HG02588 (cell line): ENCODE measurements around the gene CRELD2.

Experiments used
- ATAC-seq: cut with Tn5 transposase; IDR thresholded peaks from one replicate; pipeline ENCODE4 v1.9.1; 2021; ENCODE audit warnings: mild to moderate bottlenecking, moderate library complexity; ENCODE audit not compliant: unreplicated experiment

Gene CRELD2, protein sequence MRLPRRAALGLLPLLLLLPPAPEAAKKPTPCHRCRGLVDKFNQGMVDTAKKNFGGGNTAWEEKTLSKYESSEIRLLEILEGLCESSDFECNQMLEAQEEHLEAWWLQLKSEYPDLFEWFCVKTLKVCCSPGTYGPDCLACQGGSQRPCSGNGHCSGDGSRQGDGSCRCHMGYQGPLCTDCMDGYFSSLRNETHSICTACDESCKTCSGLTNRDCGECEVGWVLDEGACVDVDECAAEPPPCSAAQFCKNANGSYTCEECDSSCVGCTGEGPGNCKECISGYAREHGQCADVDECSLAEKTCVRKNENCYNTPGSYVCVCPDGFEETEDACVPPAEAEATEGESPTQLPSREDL

DNA sequence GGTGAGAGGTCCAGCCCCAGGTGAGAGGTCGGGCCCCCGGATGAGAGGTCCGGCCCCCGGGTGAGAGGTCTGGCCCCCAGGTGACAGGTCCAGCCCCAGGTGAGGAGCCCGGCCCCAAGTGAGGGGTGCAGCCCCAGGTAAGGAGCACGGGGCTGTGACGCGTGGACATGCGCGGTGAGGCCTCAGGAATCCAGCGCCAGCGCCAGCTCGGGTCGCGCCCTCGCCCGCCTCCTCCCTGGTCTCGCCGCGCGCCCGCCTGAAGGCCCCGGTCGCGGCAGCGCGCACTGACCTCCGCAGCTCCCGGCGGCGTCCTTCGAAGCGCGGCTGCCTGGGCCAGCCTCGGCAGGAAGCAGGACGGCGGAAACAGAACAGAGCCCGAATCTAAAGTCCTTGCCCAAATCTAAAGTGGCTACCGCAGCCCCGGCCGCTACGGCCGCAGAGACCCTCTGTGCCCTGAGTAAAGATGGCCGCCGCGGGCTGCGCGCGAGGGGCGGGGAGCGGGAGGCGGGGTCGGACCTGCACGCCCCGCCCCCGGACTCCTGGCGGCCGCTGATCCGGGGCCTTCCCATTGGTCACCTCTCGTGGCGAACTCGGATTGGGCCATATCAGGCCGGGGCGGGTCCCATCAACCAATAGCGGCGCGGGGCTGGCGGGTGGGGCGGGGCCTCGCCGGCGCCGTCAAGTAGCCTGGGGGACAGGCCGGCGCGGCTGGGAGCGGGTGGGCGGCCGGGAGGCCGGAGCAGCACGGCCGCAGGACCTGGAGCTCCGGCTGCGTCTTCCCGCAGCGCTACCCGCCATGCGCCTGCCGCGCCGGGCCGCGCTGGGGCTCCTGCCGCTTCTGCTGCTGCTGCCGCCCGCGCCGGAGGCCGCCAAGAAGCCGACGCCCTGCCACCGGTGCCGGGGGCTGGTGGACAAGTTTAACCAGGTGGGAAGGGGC is at the start of gene CRELD2, which contains the start of gene ALG12:
CRELD2 (plus strand) TSS at position 661 of the 937 bp plus-strand sequence; CDS start at position 797, 136 bp downstream.
ALG12 (minus strand) TSS at position 465 of the 937 bp plus-strand sequence. CDS start 4,673 bp downstream, outside the sequence.
- peak; percentile 86 for ATAC-seq

- ATAC-seq, result no peak
Measured at GRCh38 chr22:49869086-49869830, 49.2 kb upstream of the CRELD2 start.

- ATAC-seq, result no peak
Measured at GRCh38 chr22:49869845-49870712, 48.4 kb upstream of the CRELD2 start.

DNA sequence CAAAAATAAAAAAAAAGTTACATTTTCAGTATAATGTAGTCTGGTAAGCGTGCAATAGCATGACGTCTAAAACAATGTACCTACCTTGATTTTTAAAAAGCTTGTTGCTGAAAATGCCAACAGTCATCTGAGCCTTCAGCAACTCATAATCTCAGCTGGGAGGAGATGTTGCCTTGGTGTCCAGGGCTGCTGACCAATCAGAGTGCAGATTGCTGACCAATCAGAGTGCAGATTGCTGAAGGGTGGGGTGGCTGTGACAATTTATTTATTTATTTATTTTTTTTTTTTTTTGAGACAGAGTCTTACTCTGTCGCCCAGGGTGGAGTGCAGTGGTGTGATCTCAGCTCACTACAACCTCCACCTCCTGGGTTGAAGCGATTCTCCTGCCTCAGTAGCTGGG is 47.0 kb upstream of the CRELD2 start:
- ATAC-seq, result no peak

DNA sequence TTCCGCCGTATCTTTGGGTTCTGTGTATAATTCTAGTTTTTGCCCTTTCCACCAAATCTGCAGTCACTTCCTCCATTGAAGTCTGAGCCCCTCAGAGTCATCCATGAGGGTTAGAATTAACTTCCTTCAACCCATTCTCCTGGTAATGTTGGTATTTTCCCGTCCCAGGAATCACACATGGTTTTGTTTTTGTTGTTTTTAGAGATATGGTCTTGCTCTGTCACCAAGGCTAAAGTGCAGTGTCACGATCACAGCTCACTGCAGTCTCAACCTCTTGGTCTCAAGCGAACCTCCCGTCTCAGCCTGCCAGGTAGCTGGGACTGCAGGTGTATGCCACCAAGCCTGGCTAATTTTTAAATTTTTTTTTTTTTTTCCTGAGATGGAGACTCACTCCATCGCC is 46.1 kb upstream of the CRELD2 start:
- no peak for ATAC-seq

DNA sequence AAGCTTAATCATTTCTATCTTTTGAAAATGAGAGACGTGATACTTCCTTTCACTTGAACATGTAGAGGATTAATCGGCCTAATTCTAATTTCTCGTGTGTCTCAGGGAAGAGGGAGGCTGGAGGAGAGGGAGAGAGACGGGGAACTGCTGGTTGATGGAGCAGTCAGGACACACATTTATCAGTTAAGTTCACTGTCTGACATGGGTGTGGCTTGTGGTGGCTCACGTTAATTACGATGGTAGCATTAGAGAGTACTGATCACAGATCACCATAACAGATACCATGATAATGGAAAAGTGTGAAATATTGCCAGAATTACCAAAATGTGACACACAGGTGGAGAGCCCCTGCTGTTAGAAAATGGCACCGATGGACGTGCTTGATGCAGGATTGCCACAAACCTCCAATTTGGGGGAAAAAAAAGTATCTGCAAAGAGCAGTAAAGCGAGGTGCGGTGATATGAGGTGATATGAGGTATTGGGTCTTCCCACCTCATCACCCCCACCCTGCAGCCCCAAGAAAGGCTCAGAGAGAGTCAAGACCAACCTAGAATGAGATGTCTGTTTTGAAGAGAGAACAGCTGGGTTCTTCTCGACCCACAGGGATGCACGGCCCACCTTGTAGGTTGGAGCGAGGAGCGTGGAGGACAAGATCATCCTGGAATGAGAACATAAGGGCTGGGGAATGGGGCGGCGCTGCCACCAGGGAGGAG is 45.0 kb upstream of the CRELD2 start:
- ATAC-seq, result no peak

GRCh38 chr22:49877642-49878041 is 40.8 kb upstream of the CRELD2 start:
- no peak for ATAC-seq

DNA sequence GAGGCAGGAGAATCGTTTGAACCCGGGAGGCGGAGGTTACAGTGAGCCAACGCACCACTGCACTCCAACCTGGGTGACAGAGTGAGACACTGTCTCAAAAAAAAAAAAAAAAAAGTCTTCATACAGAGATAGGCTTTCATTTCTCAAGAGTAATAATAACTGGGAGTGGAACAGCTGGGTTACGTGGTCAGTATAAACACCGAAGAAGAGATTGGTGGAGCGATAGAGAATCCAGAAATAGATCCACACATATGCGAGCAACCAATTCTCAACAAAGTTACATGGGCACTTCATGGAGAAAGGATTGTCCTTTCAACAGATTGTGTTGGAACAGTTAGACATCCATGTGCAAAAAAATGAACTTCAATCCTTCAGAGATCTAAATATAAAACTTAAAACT is 40.2 kb upstream of the CRELD2 start:
- no peak for ATAC-seq

DNA sequence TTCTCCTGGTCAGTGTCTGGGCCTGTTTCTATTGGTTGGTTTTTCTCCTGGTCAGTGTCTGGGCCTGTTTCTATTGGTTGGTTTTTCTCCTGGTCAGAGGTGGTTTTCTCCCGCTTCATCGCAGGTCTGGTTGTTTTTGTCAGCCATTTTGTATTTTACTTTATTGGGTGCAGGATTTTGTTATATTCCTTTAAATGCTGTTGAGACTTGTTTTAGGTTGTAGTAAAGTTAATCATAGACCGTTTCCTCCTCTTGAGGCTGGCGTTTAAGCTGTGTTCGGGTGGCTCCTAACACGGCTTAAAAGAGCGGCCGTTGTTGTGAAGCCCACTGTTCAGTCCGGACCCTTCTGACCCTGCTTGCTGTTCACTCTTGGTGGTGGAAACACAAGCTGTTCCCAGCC is 38.6 kb upstream of the CRELD2 start:
- ATAC-seq, result no peak

GRCh38 chr22:49880281-49880680 is 38.2 kb upstream of the CRELD2 start:
- ATAC-seq, result no peak

DNA sequence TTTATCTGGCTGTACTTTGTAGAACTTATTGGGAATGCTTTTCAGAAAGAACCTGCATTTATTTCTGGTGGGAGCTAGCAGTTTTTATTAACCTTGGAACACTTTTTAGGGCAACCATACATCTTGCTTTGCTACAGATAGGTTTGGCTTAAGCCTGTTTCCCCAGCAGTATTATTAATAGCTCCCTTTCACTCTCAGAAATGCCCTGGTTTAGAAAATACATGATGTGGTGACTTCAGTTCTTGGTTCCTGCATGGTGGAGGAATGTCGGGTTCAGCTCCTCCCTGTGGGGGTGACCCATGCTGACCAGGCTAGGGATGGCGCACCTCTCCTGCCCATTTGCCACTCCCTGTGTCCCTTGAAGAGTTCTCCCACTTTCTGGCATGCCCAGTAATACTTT is 36.6 kb upstream of the CRELD2 start:
- no peak for ATAC-seq

DNA sequence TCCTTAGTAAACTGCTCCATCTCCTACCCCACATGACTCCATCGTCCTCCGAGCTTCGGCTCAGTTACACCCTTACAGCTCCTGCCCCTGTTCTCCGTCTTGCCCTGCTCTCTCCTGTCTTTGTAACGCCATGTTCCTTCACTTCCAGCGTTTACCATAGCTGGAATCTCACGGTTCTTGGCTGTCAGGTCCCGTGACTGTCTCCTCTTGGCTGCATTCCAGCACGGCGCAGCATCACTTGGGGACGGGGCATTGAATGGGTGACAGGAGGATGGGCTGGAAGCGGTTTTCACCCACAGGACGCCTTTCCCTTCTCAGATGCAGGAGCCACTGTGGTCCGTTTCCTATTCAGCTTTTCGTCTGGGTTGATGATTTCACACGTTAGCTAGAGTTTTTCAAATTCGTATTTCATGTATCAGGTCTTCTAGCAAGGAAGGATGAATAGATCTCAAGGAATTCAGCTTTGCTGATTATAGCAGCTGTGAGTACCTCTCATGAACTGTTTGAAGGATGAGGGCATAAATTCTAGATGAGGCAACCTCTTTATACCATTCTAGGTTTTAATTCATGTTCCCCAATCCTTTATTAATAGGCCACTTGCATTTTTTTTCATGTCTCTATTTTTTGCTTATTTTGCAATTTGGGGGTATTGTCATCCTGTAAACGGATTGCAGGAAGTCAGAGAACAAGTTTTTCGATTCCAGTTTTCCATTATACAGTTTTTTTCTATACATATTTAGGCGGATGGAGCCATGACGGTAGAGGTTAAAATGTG is 35.7 kb upstream of the CRELD2 start:
- no peak for ATAC-seq

DNA sequence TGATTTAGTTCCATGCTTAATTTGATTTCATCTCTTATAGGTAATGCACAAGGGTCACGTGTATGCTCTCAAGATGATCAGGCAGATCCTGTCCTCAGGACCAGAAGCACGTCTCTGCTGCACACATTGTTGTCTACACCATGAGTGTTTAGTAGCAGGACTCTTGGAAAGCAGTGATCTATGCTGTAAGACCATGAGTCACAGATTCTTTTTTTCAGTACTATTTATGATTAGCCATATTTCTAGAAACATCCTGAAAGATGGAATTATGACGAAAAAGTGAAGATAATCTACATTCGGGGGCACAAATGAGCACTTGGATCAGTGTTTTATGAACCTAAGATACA is 35.2 kb upstream of the CRELD2 start:
- ATAC-seq, result no peak

DNA sequence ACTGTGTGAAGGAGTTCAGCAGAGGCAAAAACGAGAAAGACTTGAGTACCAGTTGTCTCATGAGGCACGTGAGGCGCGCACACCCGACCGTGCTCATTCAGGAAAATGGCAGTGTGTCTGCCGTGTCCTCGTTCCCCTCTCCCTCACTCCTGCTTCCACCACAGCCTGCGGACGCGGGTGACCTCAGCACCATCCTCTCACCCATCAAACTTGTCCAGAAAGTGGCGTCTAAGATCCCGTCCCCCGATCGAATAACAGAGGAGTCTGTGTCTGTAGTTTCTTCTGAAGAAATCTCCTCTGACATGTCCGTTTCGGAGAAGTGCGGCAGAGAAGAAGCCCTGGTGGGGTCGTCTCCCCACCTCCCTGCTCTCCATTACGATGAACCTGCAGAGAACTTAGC is 34.4 kb upstream of the CRELD2 start:
- no peak for ATAC-seq

DNA sequence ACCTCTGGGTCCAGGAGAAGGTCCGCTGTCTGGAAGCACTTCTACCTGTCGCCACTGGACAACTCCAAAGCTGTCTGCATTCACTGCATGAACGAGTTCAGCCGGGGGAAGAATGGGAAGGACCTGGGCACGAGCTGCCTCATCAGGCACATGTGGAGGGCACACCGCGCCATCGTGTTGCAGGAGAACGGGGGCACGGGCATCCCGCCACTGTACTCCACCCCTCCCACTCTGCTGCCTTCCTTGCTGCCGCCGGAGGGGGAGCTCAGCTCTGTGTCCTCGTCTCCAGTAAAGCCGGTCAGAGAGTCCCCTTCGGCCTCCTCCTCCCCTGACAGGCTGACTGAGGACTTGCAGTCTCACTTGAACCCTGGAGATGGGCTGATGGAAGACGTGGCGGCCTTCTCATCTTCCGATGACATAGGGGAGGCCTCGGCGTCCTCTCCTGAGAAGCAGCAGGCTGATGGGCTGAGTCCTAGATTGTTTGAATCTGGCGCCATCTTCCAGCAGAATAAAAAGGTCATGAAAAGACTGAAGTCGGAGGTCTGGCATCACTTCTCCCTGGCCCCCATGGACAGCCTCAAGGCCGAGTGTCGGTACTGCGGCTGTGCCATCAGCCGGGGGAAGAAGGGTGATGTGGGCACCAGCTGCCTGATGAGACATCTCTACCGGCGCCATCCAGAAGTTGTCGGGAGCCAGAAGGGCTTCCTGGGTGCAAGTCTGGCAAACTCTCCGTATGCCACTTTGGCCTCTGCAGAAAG is 33.8 kb upstream of the CRELD2 start:
- no peak for ATAC-seq

- no peak for ATAC-seq
Measured at GRCh38 chr22:49885281-49885680, 33.2 kb upstream of the CRELD2 start.

DNA sequence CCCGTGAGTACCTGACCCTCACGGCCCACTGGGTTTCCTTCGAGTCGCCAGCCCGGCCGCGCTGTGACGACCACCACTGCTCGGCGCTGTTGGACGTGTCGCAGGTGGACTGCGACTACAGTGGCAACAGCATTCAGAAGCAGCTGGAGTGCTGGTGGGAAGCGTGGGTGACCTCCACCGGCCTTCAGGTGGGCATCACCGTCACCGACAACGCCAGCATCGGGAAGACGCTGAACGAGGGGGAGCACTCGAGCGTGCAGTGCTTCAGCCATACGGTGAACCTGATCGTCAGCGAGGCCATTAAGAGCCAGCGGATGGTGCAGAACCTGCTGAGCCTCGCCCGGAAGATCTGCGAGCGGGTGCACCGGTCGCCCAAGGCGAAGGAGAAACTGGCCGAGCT is 32.6 kb upstream of the CRELD2 start:
- ATAC-seq, result no peak
